Hematopoietic multipotent progenitor cell (in vitro differentiated cells): ENCODE results near the gene PATJ. TPM values are rescaled to one million over a fixed set of nuclear protein-coding genes. Genes with fewer than 3 reads are reported as not detected.
A peak's percentile ranks its signal among the peaks of the same experiment; 100 is the strongest.

Experiments used
- DNase-seq, 3 donors: peaks; one replicate each; pipeline ENCODE4 v3.0.0-alpha.2; 2011 to 2015; ENCODE audit warnings: low read depth in 2 of 3, low spot score in 2 of 3
- total RNA-seq: library from RNA; depleted of rRNA; stranded (reverse); fragments of >200 nt; gene quantifications from one replicate; pipeline ENCODE4 v1.2.3, GENCODE V29; 2012

The PATJ gene
- total RNA-seq, 1 donor, result 4.6 TPM

DNA sequence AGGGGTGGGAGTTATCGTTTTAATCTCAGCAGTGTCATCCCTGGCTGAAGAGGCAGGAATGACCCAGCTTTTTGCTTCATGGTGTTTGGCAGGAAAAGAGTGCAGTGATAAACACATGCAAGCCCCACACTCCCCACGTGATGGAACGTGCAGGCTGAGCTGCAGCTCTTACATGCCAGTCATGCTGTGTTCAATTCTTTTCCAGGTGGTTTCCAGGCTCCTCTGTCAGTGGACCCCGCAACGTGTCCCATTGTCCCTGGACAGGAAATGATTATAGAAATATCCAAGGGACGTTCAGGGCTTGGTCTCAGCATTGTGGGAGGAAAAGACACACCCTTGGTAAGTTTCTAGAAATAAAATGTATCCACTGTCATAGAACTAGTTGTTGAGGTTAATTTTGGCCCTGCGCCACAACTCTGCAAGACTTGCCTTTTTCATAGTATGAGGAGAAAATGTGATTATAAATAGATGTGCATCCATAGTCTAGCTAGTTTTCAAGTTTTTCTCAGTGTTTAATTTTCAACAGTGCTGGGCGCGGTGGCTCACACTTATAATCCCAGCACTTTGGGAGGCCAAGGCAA is 342.1 kb downstream of the PATJ start:
- peak in 1 of 3 donors; percentile 28 for DNase-seq

GRCh38 chr1:62088439-62088838 is 346.2 kb downstream of the PATJ start:
- no peak for DNase-seq

DNA sequence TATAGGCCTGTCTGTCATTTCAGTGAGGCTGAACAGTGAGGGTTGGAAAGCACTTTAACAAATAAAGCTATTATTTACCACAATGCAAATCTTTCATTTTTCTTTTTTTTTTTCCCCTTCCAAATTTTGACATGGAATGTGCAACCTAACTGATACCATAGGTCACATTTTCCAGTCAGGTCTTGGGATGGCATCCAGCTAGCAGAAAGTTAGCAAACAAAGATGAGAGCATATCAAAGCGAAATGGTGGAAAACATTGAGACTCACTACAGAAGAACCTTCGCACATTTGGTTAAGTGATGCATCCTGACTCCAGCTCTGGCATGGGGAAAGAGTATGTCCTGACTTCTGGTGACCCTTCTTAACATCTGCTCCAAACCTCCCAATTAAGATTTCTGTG is 347.3 kb downstream of the PATJ start:
- DNase-seq, result no peak

GRCh38 chr1:62090016-62090415 is 347.7 kb downstream of the PATJ start:
- DNase-seq, result no peak

DNA sequence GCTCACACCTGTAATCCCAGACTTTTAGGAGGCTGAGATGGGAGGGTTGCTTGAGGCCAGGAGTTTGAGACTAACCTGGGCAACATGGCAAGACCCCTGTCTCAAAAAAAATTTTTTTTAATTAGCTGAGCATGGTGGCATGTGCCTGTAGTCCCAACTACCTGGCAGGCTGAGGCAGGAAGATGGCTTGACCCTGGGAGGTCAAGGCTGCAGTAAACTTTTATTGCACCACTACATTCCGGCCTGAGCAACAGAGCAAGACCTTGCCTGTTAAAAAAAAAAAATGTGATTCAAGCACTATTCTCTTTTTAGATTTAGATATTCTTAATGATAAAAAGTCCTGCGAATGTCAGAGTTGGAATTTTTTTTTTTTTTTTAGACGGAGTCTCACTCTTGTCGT is 349.8 kb downstream of the PATJ start:
- no peak for DNase-seq

DNA sequence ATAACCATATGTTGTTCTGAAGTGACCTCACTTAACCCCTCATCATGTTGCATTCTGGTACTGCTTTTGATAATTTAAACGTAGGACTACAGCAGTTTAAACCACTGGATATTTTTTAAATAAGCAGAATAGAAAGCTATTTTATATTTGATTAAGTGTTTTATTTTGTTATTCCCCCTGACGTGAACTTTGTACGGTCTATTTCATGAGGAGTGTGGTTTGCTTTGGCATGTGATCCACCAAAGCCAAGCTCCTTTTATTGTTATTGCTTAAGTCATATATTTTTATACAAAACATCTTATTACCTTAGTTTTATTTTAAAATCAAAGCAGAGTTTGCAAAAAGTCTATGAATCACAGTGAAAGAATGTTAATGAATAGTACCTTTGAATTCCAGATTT is 351.0 kb downstream of the PATJ start:
- no peak for DNase-seq

DNA sequence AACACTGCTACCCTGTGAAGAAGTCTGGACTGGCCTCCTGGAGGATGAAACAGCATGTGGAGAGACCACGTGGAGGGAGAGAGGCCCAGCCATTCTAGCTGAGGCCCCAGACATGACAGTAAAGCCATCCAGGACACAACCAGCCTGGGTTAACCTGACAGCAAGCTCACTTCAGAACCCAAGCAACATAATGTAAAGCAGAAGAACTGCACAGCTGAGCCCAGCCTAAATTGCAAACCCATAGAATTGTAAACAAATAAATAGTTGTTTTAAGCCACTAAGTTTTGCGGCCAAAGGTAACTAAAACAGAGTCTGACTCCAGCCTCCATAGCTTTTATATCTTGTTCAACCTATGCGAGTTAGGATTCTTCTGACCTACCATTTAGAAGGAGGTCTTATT is 355.2 kb downstream of the PATJ start:
- no peak for DNase-seq

DNA sequence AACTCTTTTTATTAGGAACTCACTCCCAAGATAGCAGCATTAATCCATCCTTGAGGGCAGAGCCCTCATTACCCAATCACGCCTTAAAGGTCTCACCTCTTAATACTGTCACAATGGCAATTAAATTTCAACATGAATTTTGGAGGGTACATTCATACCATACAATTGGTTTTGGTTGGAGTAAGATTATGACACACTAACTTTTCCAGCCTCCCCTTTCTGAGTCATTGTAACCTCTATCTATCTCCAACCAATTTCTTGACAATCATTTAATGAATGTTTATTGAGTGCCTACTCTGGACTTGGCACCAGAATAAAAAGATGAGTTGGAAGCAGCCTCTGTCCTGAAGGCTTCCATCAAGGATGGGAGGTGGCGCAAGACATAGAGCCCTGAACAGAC is 358.2 kb downstream of the PATJ start:
- no peak for DNase-seq

DNA sequence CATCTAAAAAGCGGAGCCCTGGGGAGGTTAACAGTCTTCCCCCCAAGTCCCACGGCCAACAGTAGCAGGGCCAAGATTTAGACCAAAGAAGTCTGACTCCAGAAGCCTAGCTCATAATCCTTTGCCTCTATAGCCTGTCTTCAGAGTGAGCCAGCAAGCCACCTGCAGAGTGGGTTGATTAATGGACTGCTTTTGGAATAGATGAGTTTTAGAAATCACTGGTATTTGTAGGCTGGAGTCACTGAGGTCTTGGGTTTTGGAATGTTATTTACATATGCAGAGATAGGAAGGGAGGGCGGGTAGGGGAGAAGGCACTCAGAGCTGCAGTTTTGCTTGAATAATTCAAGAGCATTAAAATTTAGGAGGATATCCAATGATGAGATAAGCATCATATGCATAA is 361.6 kb downstream of the PATJ start:
- no peak for DNase-seq

GRCh38 chr1:62107923-62108322 is 365.6 kb downstream of the PATJ start:
- no peak for DNase-seq

GRCh38 chr1:62109124-62109523 is 366.8 kb downstream of the PATJ start:
- DNase-seq, result no peak

DNA sequence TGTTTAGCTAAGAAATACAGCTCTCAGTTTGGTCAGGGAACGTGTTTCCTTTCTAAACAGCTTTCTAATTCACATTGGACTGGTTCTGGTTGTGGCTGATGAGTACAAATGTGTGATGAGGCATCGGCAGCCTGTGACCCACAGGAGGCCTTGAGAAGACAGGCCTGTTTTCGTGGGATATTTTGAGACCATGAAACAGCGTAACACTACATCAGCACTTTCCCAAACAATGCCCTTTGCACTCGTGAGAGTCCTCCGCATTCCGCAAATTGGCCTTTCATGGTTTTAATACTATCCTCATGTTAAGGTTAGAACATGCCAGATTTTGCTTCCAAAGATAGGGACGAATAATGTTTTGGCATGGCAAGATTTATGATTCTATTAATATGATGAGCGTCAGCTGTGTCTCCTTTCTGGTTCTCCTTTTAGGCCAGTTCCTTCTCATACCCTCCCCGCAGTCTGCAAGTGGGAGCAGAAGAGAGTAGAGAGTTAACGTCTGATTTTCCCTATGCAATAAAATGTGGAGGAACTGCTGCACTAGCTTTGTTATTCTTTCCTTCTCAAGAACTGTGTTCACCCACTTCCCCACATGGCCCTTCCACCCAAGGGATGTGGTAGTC is 368.0 kb downstream of the PATJ start:
- no peak for DNase-seq

- DNase-seq, result no peak
Observed at GRCh38 chr1:62111084-62111483, 368.8 kb downstream of the PATJ start.

DNA sequence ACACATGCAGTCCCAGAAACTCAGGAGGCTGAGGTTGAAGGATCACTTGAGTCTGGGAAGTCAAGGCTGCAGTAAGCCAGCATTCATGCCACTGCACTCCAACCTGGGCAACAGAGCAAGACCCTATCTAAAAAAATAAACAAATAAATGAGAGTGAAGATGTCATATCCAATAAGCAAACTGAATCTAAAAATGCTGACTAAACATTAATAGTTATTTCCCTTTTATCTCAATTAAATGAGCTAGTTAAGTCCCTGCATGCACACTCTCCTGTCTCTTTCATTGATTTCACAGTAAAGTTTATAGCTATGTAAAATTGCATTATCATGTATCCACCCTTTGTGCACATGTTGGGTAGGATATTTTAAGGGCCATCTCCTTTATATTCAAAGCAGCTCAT is 371.2 kb downstream of the PATJ start:
- no peak for DNase-seq

DNA sequence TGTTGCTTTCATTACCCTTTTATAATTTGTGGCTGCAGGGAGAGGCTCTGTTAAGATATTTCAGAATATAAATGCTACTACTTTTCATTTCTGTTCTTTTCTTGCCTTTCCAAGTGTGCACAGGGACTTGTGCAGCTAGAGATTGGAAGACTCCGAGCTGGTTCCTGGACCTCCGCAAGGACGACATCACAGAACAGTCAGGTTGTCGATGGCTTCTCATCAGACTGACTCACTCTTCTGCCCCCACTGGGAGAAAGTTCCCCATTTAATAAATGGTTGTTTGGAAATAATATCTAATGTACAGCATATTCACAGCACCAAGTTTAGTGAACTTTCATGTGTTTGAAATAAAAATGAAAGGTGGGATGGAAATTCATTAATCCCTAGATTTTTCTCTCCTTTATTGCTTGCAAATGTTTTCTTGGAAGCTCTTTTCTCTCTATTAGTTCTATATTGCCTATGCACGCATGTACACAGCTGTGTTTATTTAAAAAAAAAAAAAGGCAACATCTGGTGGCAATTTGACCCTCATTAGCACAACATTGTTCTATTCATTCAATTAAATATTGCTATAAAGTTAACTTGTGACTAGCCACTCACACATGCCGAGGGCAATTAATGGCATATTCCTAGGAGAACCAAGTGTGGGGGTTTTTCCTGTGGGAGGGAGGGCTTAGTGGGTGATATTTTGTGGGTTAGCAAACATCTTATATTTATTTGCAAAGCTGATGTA is 374.9 kb downstream of the PATJ start:
- DNase-seq, result no peak

DNA sequence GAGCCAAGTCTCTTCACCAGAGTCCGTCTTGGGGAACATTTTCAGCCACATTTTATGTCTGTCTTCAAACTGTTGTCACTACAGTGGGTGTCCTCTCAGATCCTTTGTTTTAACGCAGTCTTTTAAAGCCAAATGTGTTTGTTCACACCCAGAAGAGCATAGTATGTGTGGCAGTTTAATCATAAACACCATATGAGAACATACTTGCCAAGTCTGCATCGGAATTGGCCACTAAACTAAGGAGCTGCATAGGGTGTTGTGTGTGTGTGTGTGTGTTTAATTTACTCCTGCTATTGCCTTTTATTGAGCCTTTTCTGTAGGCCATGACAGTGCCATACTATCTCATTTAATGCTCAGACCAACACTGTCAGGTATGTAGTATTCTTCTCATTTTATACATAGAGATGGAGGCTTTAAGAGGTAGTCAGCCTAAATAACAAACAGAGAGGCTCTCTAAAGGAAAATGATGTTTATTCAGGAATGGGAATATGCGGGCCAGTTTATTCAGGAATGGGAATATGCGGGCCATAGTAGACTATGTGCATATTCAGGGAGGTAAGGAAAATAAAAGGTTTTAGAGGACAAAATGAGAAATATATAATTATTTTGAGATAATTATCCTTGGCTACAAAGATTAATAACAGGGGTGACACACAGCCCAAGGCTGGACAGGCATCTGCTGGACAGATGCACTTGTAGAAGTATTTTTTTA is 384.5 kb downstream of the PATJ start:
- no peak for DNase-seq

DNA sequence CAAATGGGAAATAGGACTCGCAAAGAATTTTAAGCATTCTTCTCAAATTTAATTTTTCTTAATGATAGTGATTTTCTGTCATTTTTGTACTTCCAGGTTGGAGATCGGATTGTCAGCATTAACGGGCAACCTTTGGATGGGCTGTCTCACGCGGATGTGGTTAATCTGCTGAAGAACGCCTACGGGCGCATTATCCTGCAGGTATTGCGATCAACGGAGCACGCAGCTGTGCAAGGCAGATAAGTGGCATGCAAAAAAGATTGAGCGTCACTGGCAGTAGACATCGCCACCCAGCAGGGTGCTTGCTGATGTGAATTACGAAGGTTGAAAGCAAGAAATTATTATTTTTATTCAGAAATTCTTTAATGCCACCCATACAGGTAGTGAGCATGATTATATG is 386.5 kb downstream of the PATJ start:
- DNase-seq, result no peak

GRCh38 chr1:62131093-62131725 is 388.9 kb downstream of the PATJ start:
- peak in 2 of 3 donors; percentile 43 to 59 for DNase-seq

GRCh38 chr1:62138029-62138428 is 395.7 kb downstream of the PATJ start:
- DNase-seq, result no peak

DNA sequence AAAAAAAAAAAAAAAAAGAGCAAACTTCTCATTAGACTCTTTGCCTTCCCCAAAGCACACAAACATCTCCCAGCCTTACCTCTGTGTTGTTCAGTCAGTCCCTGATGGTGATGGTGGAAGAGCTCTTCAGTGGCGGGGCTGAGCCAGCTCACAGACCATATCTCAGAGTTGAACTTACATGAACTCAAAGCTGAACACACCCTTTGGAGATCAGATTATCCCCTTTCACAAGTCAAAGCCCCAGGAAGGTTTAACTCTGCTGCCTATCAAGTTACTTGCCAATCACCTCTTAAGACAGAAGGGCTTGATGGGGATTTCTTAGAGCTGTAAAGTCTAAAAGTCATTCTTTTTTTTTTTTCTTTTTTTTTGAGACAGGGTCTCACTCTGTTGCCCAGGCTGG is 397.1 kb downstream of the PATJ start:
- no peak for DNase-seq

DNA sequence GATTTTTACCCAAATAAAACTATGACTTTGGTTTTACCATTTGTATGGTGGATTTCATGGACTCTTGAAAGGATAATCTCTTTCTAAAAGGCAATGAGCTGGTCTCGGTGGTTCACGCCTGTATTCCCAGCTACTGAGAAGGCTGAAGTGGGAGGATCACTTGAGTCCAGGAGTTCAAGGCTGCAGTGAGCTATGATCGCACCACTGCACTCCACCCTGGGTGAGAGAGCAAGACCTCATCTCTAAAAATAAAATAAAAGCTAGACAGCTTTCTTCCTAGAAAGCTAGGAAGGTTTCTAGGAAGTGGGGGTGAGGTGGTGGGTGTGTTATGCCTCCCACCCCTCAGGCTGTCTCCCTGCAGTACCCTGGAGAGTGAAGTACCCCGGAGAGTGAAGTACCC is 398.4 kb downstream of the PATJ start:
- no peak for DNase-seq
